ENCODE results near the gene FFAR3.
"Not testable (repeated sequence)": the region's sequence is repeated elsewhere in the genome, so short reads cannot be mapped to it uniquely, and the experiment has no call there.

FFAR3 gene

GRCh38 chr19:35396240-35396885 lies 38.1 kb downstream of the FFAR3 start:
- Histone ChIP-seq H3K9ac (ENCODE audit: low read depth, low read length) (no peak overlapping the region), H3K4me3 (ENCODE audit: low read depth, low read length) (no peak overlapping the region), H3K27me3 (ENCODE audit: control insufficient read depth, insufficient read depth, low read length) (no peaks in the 10 kb centered on the region), H3K36me3 (ENCODE audit: control insufficient read depth, insufficient read depth, low read length) (no peaks in the 10 kb centered on the region), H3K4me1 (ENCODE audit: control insufficient read depth, insufficient read depth, low read length) (no peaks in the 10 kb centered on the region), H3K9me3 (ENCODE audit: control insufficient read depth, insufficient read depth, low read length) (no peaks in the 10 kb centered on the region), H3K27ac (ENCODE audit: low read depth, low read length) (no peak overlapping the region)

GRCh38 chr19:35397064-35397463 lies 38.8 kb downstream of the FFAR3 start:
- Histone ChIP-seq H3K4me1 (ENCODE audit: control insufficient read depth, insufficient read depth, low read length) (no peaks in the 10 kb centered on the region), H3K9me3 (ENCODE audit: control insufficient read depth, insufficient read depth, low read length) (no peaks in the 10 kb centered on the region), H3K27me3 (ENCODE audit: control insufficient read depth, insufficient read depth, low read length) (no peaks in the 10 kb centered on the region), H3K4me3 (ENCODE audit: low read depth, low read length) (no peak overlapping the region), H3K36me3 (ENCODE audit: control insufficient read depth, insufficient read depth, low read length) (no peaks in the 10 kb centered on the region), H3K9ac (ENCODE audit: low read depth, low read length) (no peak overlapping the region), H3K27ac (ENCODE audit: low read depth, low read length) (no peak overlapping the region)

GRCh38 chr19:35398570-35398969 lies 40.3 kb downstream of the FFAR3 start:
- H3K36me3 ChIP-seq (ENCODE audit: control insufficient read depth, insufficient read depth, low read length), result no peaks in the 10 kb centered on the region
- no peak overlapping the region for H3K9ac ChIP-seq (ENCODE audit: low read depth, low read length)
- no peak overlapping the region for H3K4me3 ChIP-seq (ENCODE audit: low read depth, low read length)
- H3K9me3 ChIP-seq (ENCODE audit: control insufficient read depth, insufficient read depth, low read length), result no peaks in the 10 kb centered on the region
- H3K27me3 ChIP-seq (ENCODE audit: control insufficient read depth, insufficient read depth, low read length), result no peaks in the 10 kb centered on the region
- H3K4me1 ChIP-seq (ENCODE audit: control insufficient read depth, insufficient read depth, low read length), result no peaks in the 10 kb centered on the region
- no peak overlapping the region for H3K27ac ChIP-seq (ENCODE audit: low read depth, low read length)

GRCh38 chr19:35399231-35399630 lies 41.0 kb downstream of the FFAR3 start:
- no peak overlapping the region for H3K27ac ChIP-seq (ENCODE audit: low read depth, low read length)
- H3K4me1 ChIP-seq (ENCODE audit: control insufficient read depth, insufficient read depth, low read length), result no peaks in the 10 kb centered on the region
- no peak overlapping the region for H3K9ac ChIP-seq (ENCODE audit: low read depth, low read length)
- no peak overlapping the region for H3K4me3 ChIP-seq (ENCODE audit: low read depth, low read length)
- H3K36me3 ChIP-seq (ENCODE audit: control insufficient read depth, insufficient read depth, low read length), result no peaks in the 10 kb centered on the region
- H3K9me3 ChIP-seq (ENCODE audit: control insufficient read depth, insufficient read depth, low read length), result no peaks in the 10 kb centered on the region
- no peaks in the 10 kb centered on the region for H3K27me3 ChIP-seq (ENCODE audit: control insufficient read depth, insufficient read depth, low read length)

GRCh38 chr19:35399948-35400772 lies 41.9 kb downstream of the FFAR3 start:
- Histone ChIP-seq H3K9me3 (ENCODE audit: control insufficient read depth, insufficient read depth, low read length) (no peaks in the 10 kb centered on the region), H3K27ac (ENCODE audit: low read depth, low read length) (no peak overlapping the region), H3K9ac (ENCODE audit: low read depth, low read length) (no peak overlapping the region), H3K4me1 (ENCODE audit: control insufficient read depth, insufficient read depth, low read length) (no peaks in the 10 kb centered on the region), H3K36me3 (ENCODE audit: control insufficient read depth, insufficient read depth, low read length) (no peaks in the 10 kb centered on the region), H3K4me3 (ENCODE audit: low read depth, low read length) (no peak overlapping the region), H3K27me3 (ENCODE audit: control insufficient read depth, insufficient read depth, low read length) (no peaks in the 10 kb centered on the region)

GRCh38 chr19:35400773-35401100 lies 42.5 kb downstream of the FFAR3 start:
- H3K9ac ChIP-seq (ENCODE audit: low read depth, low read length), result no peak overlapping the region
- H3K36me3 ChIP-seq (ENCODE audit: control insufficient read depth, insufficient read depth, low read length), result no peaks in the 10 kb centered on the region
- H3K4me1 ChIP-seq (ENCODE audit: control insufficient read depth, insufficient read depth, low read length), result no peaks in the 10 kb centered on the region
- H3K27ac ChIP-seq (ENCODE audit: low read depth, low read length), result no peak overlapping the region
- H3K27me3 ChIP-seq (ENCODE audit: control insufficient read depth, insufficient read depth, low read length), result no peaks in the 10 kb centered on the region
- no peak overlapping the region for H3K4me3 ChIP-seq (ENCODE audit: low read depth, low read length)
- no peaks in the 10 kb centered on the region for H3K9me3 ChIP-seq (ENCODE audit: control insufficient read depth, insufficient read depth, low read length)

GRCh38 chr19:35401416-35401815 lies 43.2 kb downstream of the FFAR3 start:
- not testable (repeated sequence) for H3K36me3 ChIP-seq (ENCODE audit: control insufficient read depth, insufficient read depth, low read length); H3K4me1 ChIP-seq (ENCODE audit: control insufficient read depth, insufficient read depth, low read length); H3K9me3 ChIP-seq (ENCODE audit: control insufficient read depth, insufficient read depth, low read length); H3K27ac ChIP-seq (ENCODE audit: low read depth, low read length); H3K4me3 ChIP-seq (ENCODE audit: low read depth, low read length); H3K9ac ChIP-seq (ENCODE audit: low read depth, low read length); H3K27me3 ChIP-seq (ENCODE audit: control insufficient read depth, insufficient read depth, low read length)

GRCh38 chr19:35403116-35403760 lies 45.0 kb downstream of the FFAR3 start:
- H3K9me3 ChIP-seq (ENCODE audit: control insufficient read depth, insufficient read depth, low read length), result no peaks in the 10 kb centered on the region
- H3K4me3 ChIP-seq (ENCODE audit: low read depth, low read length), result no peak overlapping the region
- H3K27me3 ChIP-seq (ENCODE audit: control insufficient read depth, insufficient read depth, low read length), result no peaks in the 10 kb centered on the region

GRCh38 chr19:35404879-35405622 lies 46.8 kb downstream of the FFAR3 start:
- H3K9me3 ChIP-seq (ENCODE audit: control insufficient read depth, insufficient read depth, low read length), result no peaks in the 10 kb centered on the region
- no peaks in the 10 kb centered on the region for H3K27me3 ChIP-seq (ENCODE audit: control insufficient read depth, insufficient read depth, low read length)
- H3K9ac ChIP-seq (ENCODE audit: low read depth, low read length), result no peak overlapping the region
- no peaks in the 10 kb centered on the region for H3K4me1 ChIP-seq (ENCODE audit: control insufficient read depth, insufficient read depth, low read length)
- H3K36me3 ChIP-seq (ENCODE audit: control insufficient read depth, insufficient read depth, low read length), result no peaks in the 10 kb centered on the region
- no peak overlapping the region for H3K4me3 ChIP-seq (ENCODE audit: low read depth, low read length)
- H3K27ac ChIP-seq (ENCODE audit: low read depth, low read length), result peak overlapping the region; percentile 55

More at GRCh38 chr19:35403116-35403760, 45.0 kb downstream of the FFAR3 start:
- Histone ChIP-seq H3K27ac (ENCODE audit: low read depth, low read length) (no peak overlapping the region), H3K36me3 (ENCODE audit: control insufficient read depth, insufficient read depth, low read length) (no peaks in the 10 kb centered on the region), H3K9ac (ENCODE audit: low read depth, low read length) (no peak overlapping the region), H3K4me1 (ENCODE audit: control insufficient read depth, insufficient read depth, low read length) (no peaks in the 10 kb centered on the region)

GRCh38 chr19:35407619-35408018 lies 49.4 kb downstream of the FFAR3 start:
- H3K27me3 ChIP-seq (ENCODE audit: control insufficient read depth, insufficient read depth, low read length), result no peaks in the 10 kb centered on the region
- H3K36me3 ChIP-seq (ENCODE audit: control insufficient read depth, insufficient read depth, low read length), result no peaks in the 10 kb centered on the region
- H3K27ac ChIP-seq (ENCODE audit: low read depth, low read length), result no peak overlapping the region
- H3K4me1 ChIP-seq (ENCODE audit: control insufficient read depth, insufficient read depth, low read length), result no peaks in the 10 kb centered on the region
- H3K9me3 ChIP-seq (ENCODE audit: control insufficient read depth, insufficient read depth, low read length), result no peaks in the 10 kb centered on the region
- no peak overlapping the region for H3K9ac ChIP-seq (ENCODE audit: low read depth, low read length)
- H3K4me3 ChIP-seq (ENCODE audit: low read depth, low read length), result no peak overlapping the region

Data from HUES48 (cell line).